Measurements from ENCODE around the gene VGLL3. TPM values are rescaled to one million over a fixed set of nuclear protein-coding genes. Genes with fewer than 3 reads are reported as not detected.
"Not testable (repeated sequence)": the region's sequence is repeated elsewhere in the genome, so short reads cannot be mapped to it uniquely, and the experiment has no call there.

VGLL3 gene
- total RNA-seq, 1 donor = 223 TPM

DNA sequence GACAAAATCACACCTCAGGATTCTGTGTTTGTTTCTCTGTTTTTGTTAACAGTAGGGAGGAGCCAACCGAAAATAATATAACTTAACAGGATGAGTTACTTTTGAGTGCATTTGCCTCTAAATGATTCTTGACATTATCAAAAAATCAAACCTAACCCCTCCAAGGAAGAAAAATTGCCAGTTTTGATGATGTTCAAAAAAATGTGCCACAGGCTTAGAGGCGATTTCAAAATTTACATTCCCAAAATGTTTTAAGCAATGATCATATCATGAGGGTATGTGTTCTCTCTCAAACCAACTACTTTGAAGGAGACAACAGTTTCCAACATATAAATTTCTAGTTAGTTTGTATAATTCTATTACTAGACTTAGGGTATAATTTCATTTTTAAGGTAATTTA lies 6.7 kb downstream of the VGLL3 start:
- no peak for DNase-seq (ENCODE audit: low read depth)
- no peak overlapping the region for H3K4me3 ChIP-seq (ENCODE audit: low read depth, low read length)
- TF ChIP-seq, protein P1, sequence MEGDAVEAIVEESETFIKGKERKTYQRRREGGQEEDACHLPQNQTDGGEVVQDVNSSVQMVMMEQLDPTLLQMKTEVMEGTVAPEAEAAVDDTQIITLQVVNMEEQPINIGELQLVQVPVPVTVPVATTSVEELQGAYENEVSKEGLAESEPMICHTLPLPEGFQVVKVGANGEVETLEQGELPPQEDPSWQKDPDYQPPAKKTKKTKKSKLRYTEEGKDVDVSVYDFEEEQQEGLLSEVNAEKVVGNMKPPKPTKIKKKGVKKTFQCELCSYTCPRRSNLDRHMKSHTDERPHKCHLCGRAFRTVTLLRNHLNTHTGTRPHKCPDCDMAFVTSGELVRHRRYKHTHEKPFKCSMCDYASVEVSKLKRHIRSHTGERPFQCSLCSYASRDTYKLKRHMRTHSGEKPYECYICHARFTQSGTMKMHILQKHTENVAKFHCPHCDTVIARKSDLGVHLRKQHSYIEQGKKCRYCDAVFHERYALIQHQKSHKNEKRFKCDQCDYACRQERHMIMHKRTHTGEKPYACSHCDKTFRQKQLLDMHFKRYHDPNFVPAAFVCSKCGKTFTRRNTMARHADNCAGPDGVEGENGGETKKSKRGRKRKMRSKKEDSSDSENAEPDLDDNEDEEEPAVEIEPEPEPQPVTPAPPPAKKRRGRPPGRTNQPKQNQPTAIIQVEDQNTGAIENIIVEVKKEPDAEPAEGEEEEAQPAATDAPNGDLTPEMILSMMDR (IDR thresholded peaks at IDR 0.05; ENCODE audit: insufficient read depth, low read depth, low read length) = no peak

- no peak overlapping the region for H3K4me3 ChIP-seq (ENCODE audit: low read depth, low read length)
- DNase-seq (ENCODE audit: low read depth) = peak; percentile 76
- TF ChIP-seq, protein P1 (IDR thresholded peaks at IDR 0.05; ENCODE audit: insufficient read depth, low read depth, low read length) = no peak
Measured at GRCh38 chr3:86982883-86983282, 8.1 kb downstream of the VGLL3 start.

GRCh38 chr3:86978111-86978551 lies 12.8 kb downstream of the VGLL3 start:
- no peak overlapping the region for H3K4me3 ChIP-seq (ENCODE audit: low read depth, low read length)
- TF ChIP-seq, protein P1 (IDR thresholded peaks at IDR 0.05; ENCODE audit: insufficient read depth, low read depth, low read length) = no peak
- DNase-seq (ENCODE audit: low read depth) = no peak

DNA sequence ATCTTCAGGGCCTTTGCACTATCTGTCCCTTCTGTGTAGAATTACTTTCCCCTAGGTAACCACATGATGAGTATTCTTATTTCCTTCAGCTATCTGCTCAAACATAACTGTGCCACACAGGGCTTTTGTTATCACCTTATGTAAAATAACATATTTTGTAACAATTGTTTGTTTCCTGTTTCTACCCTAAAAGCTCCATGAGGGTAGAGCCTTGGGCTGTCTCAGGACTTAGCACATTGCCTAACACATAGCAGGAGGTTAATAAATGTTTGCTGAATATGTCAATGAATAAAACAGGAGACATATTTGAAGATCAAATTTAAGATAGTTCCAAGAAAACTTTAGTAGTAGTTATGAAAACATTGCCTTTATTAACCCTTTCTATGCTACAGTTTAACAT lies 14.7 kb downstream of the VGLL3 start:
- TF ChIP-seq, protein P1 (IDR thresholded peaks at IDR 0.05; ENCODE audit: insufficient read depth, low read depth, low read length) = no peak
- DNase-seq (ENCODE audit: low read depth) = no peak
- no peak overlapping the region for H3K4me3 ChIP-seq (ENCODE audit: low read depth, low read length)

DNA sequence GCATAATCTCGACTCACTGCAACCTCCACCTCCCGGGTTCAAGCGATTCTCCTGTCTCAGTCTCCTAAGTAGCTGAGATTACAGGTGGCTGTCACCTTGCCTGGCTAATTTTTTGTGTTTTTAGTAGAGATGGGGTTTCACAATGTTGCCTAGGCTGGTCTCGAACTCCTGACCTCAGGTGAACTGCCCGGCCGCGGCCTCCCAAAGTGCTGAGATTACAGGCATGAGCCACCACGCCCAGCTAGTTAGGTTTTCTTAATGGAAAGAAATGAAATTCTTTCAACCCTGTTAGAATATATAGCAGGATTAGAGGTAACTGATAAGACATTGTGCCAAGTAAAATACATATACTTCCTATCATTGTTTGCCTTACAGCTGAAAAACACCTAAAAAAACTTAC lies 16.8 kb downstream of the VGLL3 start:
- H3K4me3 ChIP-seq (ENCODE audit: low read depth, low read length); DNase-seq (ENCODE audit: low read depth): not testable (repeated sequence)

DNA sequence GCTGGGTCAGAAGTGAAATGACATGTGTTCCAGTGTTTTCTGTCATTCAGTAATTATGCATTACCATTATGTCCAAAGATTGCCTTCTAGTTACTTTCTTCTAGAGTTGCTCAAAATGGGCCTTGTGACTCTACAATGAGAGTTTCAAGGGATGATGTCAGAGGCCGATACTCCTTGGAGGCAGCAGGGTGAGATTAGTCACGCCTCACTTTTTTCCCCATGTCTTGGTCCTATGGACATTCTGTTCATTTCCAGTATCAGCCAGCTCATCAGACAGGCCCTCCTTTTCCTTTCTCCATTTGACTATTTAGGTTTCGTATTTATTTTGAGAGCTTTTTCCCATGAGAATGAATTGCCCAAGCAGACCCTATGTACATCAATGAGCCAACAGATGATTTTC lies 17.5 kb downstream of the VGLL3 start:
- peak; percentile 91 for DNase-seq (ENCODE audit: low read depth)
- no peak overlapping the region for H3K4me3 ChIP-seq (ENCODE audit: low read depth, low read length)
- TF ChIP-seq, protein P1 (IDR thresholded peaks at IDR 0.05; ENCODE audit: insufficient read depth, low read depth, low read length) = no peak

DNA sequence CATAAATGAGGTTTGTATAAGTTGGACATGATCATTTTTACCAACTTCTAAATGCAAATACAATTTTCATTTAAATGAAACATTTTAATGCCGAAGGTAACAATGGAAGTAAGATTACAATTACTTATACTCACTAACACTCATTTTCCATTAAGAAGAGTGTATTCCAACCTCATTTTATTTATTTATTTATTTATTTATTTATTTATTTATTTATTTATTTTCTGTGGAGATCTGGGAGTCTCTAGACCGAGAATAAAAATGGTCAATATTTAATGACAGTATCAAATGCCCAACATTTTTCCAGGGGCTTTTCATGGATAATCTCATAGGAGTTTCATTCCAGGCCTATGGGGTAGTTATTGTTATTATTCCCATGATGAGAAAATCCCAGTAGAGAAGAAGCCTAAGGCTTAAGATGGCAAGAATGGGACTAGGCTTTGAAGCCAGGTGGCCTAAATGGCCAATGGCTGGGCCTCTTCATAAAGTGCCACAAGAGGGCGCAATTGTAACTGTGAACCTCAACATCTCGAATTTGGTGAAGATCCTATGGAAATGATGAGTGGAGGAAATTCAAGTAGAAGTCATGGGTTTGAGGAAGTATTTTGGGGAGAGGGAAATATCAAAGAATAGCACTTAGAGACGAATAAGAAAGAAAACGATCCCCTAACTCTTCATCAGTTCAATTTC lies 21.3 kb downstream of the VGLL3 start:
- peak; percentile 68 for DNase-seq (ENCODE audit: low read depth)

More for the DNA sequence above, 21.3 kb downstream of the VGLL3 start:
- TF ChIP-seq, protein P1 (IDR thresholded peaks at IDR 0.05; ENCODE audit: insufficient read depth, low read depth, low read length) = peak; percentile 79
- no peak overlapping the region for H3K4me3 ChIP-seq (ENCODE audit: low read depth, low read length)

Measured in fibroblast of villous mesenchyme (primary cell).